Esophagus muscularis mucosa (tissue), 4 donors: ENCODE data around the gene SLC6A19.

Source experiments
- EP300 ChIP-seq: sonication (generic); formaldehyde crosslinking; IDR thresholded peaks from one replicate; pipeline ENCODE4 v1.6.1; 2017; ENCODE audit warnings: antibody characterized with exemption
- POLR2A ChIP-seq: fragments of 450-650 bp; IDR thresholded peaks from one replicate; pipeline ENCODE4 v1.6.1; 2017; ENCODE audit warnings: antibody characterized with exemption, moderate library complexity, mild to moderate bottlenecking, low read depth
- POLR2AphosphoS5 ChIP-seq, 2 donors: sonication (generic); formaldehyde crosslinking; IDR thresholded peaks; one replicate each; pipeline ENCODE4 v1.6.1; 2017; ENCODE audit warnings: antibody characterized with exemption in 2 of 2
- TF ChIP-seq, protein P1 (sequence below), 3 experiments: fragments of 200-600 bp in 2 of 3; fragments of 450-650 bp in 1 of 3; sonication (generic) in 2 of 3; IDR thresholded peaks; one replicate each; pipeline ENCODE4 v1.5.1; 2017 to 2019; ENCODE audit warnings: antibody characterized with exemption in 3 of 3, mild to moderate bottlenecking in 2 of 3, moderate library complexity in 1 of 3

DNA sequence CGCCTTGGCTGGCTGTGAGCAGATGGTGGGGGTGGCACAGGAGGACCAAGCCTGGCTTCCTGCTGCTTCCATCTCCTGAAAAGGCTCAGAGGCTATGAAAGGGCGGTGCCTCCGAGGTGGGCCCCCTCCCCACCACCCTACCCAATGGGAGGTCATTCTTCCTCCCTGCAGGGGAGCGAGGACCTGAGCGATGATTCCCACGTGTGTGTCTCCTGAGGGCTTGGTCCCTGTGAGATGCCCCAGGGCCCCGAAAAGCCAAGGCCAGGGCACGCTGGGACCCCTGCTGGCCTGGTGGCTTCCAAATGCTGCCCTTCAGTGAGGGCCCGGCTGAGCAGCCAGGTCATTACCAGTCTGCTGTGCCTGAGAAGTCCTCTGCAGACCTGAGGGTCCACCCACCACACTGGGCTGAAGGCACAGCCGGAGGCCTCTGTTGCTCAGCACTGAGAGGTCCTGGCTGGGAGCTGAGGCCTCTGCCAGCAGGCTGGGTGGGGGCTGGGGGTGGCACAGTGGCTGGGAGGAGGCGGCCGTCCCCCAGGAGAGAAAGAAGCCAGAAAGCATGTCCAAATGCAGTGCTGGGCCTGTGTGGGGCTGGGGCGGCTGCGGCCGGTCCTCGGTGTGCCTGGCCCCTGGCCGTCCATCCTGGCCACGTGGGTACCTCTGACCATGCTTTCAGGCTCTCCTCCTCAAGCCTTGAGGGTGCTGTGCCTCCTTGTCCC is 14.0 kb upstream of the SLC6A19 start:
- TF ChIP-seq, protein P1, sequence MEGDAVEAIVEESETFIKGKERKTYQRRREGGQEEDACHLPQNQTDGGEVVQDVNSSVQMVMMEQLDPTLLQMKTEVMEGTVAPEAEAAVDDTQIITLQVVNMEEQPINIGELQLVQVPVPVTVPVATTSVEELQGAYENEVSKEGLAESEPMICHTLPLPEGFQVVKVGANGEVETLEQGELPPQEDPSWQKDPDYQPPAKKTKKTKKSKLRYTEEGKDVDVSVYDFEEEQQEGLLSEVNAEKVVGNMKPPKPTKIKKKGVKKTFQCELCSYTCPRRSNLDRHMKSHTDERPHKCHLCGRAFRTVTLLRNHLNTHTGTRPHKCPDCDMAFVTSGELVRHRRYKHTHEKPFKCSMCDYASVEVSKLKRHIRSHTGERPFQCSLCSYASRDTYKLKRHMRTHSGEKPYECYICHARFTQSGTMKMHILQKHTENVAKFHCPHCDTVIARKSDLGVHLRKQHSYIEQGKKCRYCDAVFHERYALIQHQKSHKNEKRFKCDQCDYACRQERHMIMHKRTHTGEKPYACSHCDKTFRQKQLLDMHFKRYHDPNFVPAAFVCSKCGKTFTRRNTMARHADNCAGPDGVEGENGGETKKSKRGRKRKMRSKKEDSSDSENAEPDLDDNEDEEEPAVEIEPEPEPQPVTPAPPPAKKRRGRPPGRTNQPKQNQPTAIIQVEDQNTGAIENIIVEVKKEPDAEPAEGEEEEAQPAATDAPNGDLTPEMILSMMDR (IDR thresholded peaks at IDR 0.05): no peak
- TF ChIP-seq POLR2A (no peak), EP300 (no peak), POLR2AphosphoS5 (IDR thresholded peaks at IDR 0.05) (no peak)
